Left ventricle myocardium inferior (tissue), 1 donor: Measurements from ENCODE around the gene LEPR. TPM values are rescaled to one million over a fixed set of nuclear protein-coding genes. Genes with fewer than 3 reads are reported as not detected.

Experiments
- DNase-seq: peaks from one replicate; pipeline ENCODE4 v3.0.0-alpha.2; 2020
- H3K27ac ChIP-seq: fragments of 200-600 bp; replicated peaks from 2 replicates; pipeline ENCODE4 v1.8.0; 2021
- H3K27me3 ChIP-seq: fragments of 200-600 bp; 2 replicates; pipeline ENCODE4 v1.8.0; 2021; ENCODE audit warnings: low read depth
- H3K36me3 ChIP-seq: fragments of 200-600 bp; 2 replicates; pipeline ENCODE4 v1.8.0; 2021
- H3K4me1 ChIP-seq: fragments of 200-600 bp; 2 replicates; pipeline ENCODE4 v1.8.0; 2021
- H3K4me3 ChIP-seq: fragments of 200-600 bp; 2 replicates; pipeline ENCODE4 v1.8.0; 2021; ENCODE audit warnings: mild to moderate bottlenecking, moderate library complexity
- H3K9me3 ChIP-seq: fragments of 200-600 bp; replicated peaks from 2 replicates; pipeline ENCODE4 v1.8.0; 2021
- CTCF ChIP-seq: fragments of 200-600 bp; IDR thresholded peaks from 2 replicates; pipeline ENCODE4 v1.8.0; 2021; ENCODE audit warnings: antibody characterized with exemption, mild to moderate bottlenecking, borderline replicate concordance
- intact Hi-C: fragments of 100-400 bp; cut with micrococcal nuclease; formaldehyde crosslinking; loops from one replicate; pipeline ENCODE4 v1.11.0; 2022
- total RNA-seq: library from RNA; stranded (reverse); fragmentation: NEBNext Ultra II Directional; extraction: Animal tissue kit (Norgen Biotek cat#: 25700); gene quantifications from one replicate; pipeline ENCODE4 v1.2.1, GENCODE V29; 2021
- donor health status: DM: no; HTN: yes; CAD: no; lungs with severe emphysema.

Gene LEPR
- total RNA-seq, 1 donor from 2014 or later, result 7.1 TPM

DNA sequence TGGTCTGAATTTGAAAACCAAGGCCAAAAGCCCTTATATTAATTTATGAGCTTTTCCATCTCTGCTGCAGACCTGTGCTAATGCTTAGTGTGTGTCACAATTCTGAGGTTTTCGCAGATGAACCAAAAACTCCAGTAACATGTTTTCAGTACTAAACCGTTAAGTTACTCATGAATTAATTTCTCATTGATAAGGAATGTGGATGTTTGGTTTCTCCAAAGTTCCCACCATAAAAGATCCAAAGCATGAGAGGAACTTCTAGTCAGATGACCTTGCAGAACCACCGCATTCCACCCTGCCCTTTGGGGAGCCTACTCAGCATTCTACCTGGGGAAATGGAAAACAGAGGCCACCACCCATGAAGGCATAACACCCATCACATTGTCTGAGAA, 7.5 kb upstream of the LEPR start:
- H3K27me3 ChIP-seq, result no peaks in the 10 kb centered on the region
- intact Hi-C loops, result no loop called here
- H3K4me1 ChIP-seq, result no peaks in the 10 kb centered on the region
- H3K4me3 ChIP-seq, result no peak overlapping the region
- no peak overlapping the region for H3K27ac ChIP-seq
- TF ChIP-seq CTCF, result no peak
- H3K36me3 ChIP-seq, result peaks cover 7% of the 10 kb centered on the region
- no peaks in the 10 kb centered on the region for H3K9me3 ChIP-seq
- no peak for DNase-seq

- H3K27ac ChIP-seq, result no peak overlapping the region
- intact Hi-C loops, result no loop called here
Observed at GRCh38 chr1:65414538-65414937, 5.9 kb upstream of the LEPR start.

DNA sequence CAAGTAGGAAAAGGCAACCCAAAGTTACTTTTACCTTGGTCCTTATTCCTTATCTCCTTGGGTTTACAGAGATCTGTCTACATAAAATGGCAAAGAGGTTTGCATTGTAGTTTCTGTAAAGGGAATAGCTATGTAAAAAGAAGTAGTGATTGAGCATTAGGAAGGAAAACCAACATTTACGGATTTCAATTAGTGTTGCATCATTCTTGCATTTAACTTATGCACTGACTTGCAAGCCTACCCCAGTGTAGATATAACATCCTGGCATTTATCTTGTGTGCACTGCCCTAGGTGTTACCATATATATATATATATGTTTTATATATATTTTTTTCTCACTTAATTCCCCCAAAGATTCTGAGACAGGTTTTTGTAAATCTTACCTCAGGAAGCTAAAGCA, 3.7 kb upstream of the LEPR start:
- intact Hi-C loops, result no loop called here
- no peak for DNase-seq
- H3K4me3 ChIP-seq, result no peak overlapping the region
- H3K36me3 ChIP-seq, result no peaks in the 10 kb centered on the region
- no peak for TF ChIP-seq CTCF
- no peaks in the 10 kb centered on the region for H3K9me3 ChIP-seq
- no peaks in the 10 kb centered on the region for H3K27me3 ChIP-seq
- peaks cover 11% of the 10 kb centered on the region for H3K4me1 ChIP-seq
- no peak overlapping the region for H3K27ac ChIP-seq

More at GRCh38 chr1:65414538-65414937, 5.9 kb upstream of the LEPR start:
- DNase-seq, result no peak
- no peak for TF ChIP-seq CTCF
- H3K4me1 ChIP-seq, result peaks cover 4% of the 10 kb centered on the region
- no peaks in the 10 kb centered on the region for H3K36me3 ChIP-seq
- H3K4me3 ChIP-seq, result no peak overlapping the region
- no peaks in the 10 kb centered on the region for H3K27me3 ChIP-seq
- no peaks in the 10 kb centered on the region for H3K9me3 ChIP-seq

DNA sequence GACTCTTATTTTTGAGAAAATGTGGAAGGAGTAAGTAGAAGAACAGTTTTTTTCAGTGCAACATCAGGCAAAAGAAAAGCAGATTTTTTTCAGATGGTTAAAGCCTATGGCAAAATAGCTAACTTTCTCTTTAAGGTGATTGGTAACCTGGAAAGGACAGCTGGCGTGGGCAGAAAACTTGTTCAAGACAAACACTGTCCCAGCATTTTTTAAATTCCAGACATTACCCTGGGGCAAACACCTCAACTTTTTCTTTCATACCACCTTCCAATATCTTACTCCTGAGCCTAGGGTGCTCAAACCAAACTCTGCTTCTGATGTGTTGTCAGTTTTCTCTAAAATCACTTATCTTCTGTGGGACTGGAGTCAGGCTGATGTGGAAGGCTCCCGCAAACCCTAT, 2.7 kb upstream of the LEPR start:
- no peak for DNase-seq
- no peaks in the 10 kb centered on the region for H3K36me3 ChIP-seq
- no peak overlapping the region for H3K27ac ChIP-seq
- H3K4me3 ChIP-seq, result no peak overlapping the region
- H3K9me3 ChIP-seq, result no peaks in the 10 kb centered on the region
- no peaks in the 10 kb centered on the region for H3K27me3 ChIP-seq
- intact Hi-C loops, result no loop called here
- H3K4me1 ChIP-seq, result peaks cover 20% of the 10 kb centered on the region
- no peak for TF ChIP-seq CTCF

- intact Hi-C loops, result no loop called here
Observed at GRCh38 chr1:65418522-65419185, 1.8 kb upstream of the LEPR start.

More at GRCh38 chr1:65418522-65419185, 1.8 kb upstream of the LEPR start:
- H3K27me3 ChIP-seq, result no peaks in the 10 kb centered on the region
- no peak for DNase-seq
- no peak for TF ChIP-seq CTCF
- no peaks in the 10 kb centered on the region for H3K36me3 ChIP-seq
- H3K27ac ChIP-seq, result no peak overlapping the region
- peaks cover 29% of the 10 kb centered on the region for H3K4me1 ChIP-seq
- no peak overlapping the region for H3K4me3 ChIP-seq
- no peaks in the 10 kb centered on the region for H3K9me3 ChIP-seq
